Peyer's patch (tissue), 4 donors: ENCODE measurements around the gene ASPG. TPM values are rescaled to one million over a fixed set of nuclear protein-coding genes. Genes with fewer than 3 reads are reported as not detected.

Experiments used
- DNase-seq, 3 donors: peaks; one replicate each; pipeline ENCODE4 v3.0.0-alpha.2; 2017 to 2019
- H3K27ac ChIP-seq, 4 donors: fragments of 200-600 bp; sonication (generic); one replicate each; pipeline ENCODE4 v1.5.1; 2016 to 2019
- H3K27me3 ChIP-seq, 2 donors: fragments of 200-600 bp; sonication (generic); one replicate each; pipeline ENCODE4 v1.5.1; 2019
- H3K36me3 ChIP-seq, 3 donors: fragments of 200-600 bp; sonication (generic); one replicate each; pipeline ENCODE4 v1.5.1; 2016 to 2019
- H3K4me1 ChIP-seq, 4 donors: fragments of 200-600 bp; sonication (generic); one replicate each; pipeline ENCODE4 v1.5.1; 2016 to 2019
- H3K4me3 ChIP-seq, 4 donors: fragments of 200-600 bp; sonication (generic); 1 replicate in 3 of 4; 2 replicates in 1 of 4; pipeline ENCODE4 v1.5.1; 2016 to 2019; ENCODE audit warnings: mild to moderate bottlenecking in 1 of 4
- H3K9me3 ChIP-seq, 4 donors: fragments of 200-600 bp; sonication (generic); one replicate each; pipeline ENCODE4 v1.5.1; 2016 to 2019; ENCODE audit warnings: mild to moderate bottlenecking in 1 of 4
- POLR2A ChIP-seq, 2 donors: fragments of 450-650 bp; IDR thresholded peaks; one replicate each; pipeline ENCODE4 v1.5.1; 2017; ENCODE audit warnings: antibody characterized with exemption in 2 of 2, mild to moderate bottlenecking in 2 of 2, moderate library complexity in 2 of 2
- total RNA-seq, 4 donors: library from RNA; depleted of rRNA; stranded (reverse); fragments of >200 nt; gene quantifications; one replicate each; pipeline ENCODE4 v1.1.0, GENCODE V29; 2016
- TF ChIP-seq, protein P1 (sequence below), 6 experiments: fragments of 450-650 bp in 4 of 6; fragments of 200-600 bp in 2 of 6; sonication (generic) in 1 of 6; IDR thresholded peaks; one replicate each; pipeline ENCODE4 v1.5.1; 2017 to 2019; ENCODE audit warnings: antibody characterized with exemption in 6 of 6, mild to moderate bottlenecking in 3 of 6, moderate library complexity in 1 of 6

The ASPG gene
- total RNA-seq, 4 donors from 2014 or later = 1.2 to 7.4 (median 2.3) TPM; not detected in 1

DNA sequence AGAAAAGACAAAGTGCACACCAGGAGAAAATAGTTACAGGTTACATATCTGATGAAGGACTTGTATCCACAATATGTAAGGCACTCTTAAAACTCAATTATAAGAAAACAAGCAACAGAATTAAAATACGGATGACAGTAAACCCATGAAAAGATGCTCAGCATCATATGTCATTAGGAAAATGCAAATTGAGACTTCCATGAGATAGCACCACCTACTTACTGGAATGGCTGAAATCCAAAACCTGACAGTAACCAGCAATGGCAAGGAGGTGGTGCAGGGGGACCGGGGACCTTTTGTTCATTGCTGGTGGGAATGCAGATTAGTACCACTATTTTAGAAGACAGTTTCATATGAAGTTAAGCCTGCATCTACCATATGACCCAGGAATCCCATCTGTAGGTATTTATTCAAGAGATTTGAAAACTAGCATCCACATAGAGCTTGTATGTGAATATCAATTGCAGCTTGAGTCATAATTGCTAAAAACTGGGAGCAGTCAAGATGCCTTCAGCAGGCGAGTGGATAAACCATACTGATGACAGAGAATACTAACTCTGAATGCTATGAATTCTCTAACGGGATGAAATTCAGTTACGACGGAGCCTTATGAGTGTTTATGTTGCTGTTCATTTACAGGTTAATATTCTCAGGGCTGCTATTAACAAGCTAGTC, 43.9 kb upstream of the ASPG start:
- H3K9me3 ChIP-seq = no peaks in the 10 kb centered on the region
- TF ChIP-seq, protein P1, sequence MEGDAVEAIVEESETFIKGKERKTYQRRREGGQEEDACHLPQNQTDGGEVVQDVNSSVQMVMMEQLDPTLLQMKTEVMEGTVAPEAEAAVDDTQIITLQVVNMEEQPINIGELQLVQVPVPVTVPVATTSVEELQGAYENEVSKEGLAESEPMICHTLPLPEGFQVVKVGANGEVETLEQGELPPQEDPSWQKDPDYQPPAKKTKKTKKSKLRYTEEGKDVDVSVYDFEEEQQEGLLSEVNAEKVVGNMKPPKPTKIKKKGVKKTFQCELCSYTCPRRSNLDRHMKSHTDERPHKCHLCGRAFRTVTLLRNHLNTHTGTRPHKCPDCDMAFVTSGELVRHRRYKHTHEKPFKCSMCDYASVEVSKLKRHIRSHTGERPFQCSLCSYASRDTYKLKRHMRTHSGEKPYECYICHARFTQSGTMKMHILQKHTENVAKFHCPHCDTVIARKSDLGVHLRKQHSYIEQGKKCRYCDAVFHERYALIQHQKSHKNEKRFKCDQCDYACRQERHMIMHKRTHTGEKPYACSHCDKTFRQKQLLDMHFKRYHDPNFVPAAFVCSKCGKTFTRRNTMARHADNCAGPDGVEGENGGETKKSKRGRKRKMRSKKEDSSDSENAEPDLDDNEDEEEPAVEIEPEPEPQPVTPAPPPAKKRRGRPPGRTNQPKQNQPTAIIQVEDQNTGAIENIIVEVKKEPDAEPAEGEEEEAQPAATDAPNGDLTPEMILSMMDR (IDR thresholded peaks at IDR 0.05) = no peak
- no peak for TF ChIP-seq POLR2A (IDR thresholded peaks at IDR 0.05)
- no peaks in the 10 kb centered on the region for H3K27me3 ChIP-seq
- H3K4me1 ChIP-seq = no peaks in the 10 kb centered on the region
- no peak overlapping the region for H3K4me3 ChIP-seq
- DNase-seq = no peak
- no peaks in the 10 kb centered on the region for H3K36me3 ChIP-seq
- H3K27ac ChIP-seq = no peak overlapping the region

DNA sequence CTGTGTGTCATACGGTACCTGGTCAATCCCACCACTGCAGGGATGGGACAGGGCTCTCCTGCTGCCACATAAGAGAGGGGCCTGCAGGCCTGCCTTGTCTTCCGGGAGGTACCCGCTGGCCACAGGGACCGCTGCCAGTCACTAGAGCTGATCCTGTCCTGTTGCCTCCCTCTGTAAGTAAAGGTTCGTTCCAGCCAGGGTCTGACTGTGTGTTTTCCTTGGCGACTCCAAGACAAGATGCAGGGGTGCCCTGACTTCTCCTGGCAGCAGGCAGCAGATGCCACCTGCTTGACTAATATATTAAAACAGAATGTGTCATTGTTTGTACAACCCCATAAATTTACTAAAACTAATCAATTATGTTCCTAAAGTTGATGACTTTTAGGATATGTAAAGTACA, 41.5 kb upstream of the ASPG start:
- no peak for DNase-seq
- TF ChIP-seq, protein P1 (IDR thresholded peaks at IDR 0.05) = no peak
- no peak for TF ChIP-seq POLR2A (IDR thresholded peaks at IDR 0.05)
- H3K4me1 ChIP-seq = no peaks in the 10 kb centered on the region
- H3K4me3 ChIP-seq = no peak overlapping the region
- no peaks in the 10 kb centered on the region for H3K27me3 ChIP-seq
- H3K27ac ChIP-seq = no peak overlapping the region
- H3K9me3 ChIP-seq = no peaks in the 10 kb centered on the region
- H3K36me3 ChIP-seq = no peaks in the 10 kb centered on the region

DNA sequence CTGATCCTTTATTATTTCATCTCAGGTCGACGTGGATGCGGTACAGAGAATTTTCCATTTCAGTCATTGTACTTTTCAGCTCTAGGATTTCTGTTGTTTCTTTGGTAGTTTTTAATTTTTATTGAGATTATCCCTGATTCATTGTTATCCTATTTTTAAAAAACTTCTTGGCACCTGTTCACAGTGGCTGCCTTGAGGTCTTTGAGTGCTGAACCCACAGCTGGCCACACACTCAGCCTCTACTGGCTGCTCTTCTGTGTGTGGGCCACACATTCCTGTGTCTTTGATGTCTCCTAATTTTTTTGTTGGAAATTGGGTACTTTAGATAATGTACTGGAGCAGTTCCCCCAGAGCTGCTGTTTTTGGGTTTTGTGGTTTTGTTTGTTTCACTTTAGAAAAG, 37.7 kb upstream of the ASPG start:
- Histone ChIP-seq H3K4me3 (no peak overlapping the region), H3K9me3 (no peaks in the 10 kb centered on the region), H3K36me3 (no peaks in the 10 kb centered on the region), H3K27me3 (no peaks in the 10 kb centered on the region), H3K27ac (no peak overlapping the region), H3K4me1 (no peaks in the 10 kb centered on the region)
- TF ChIP-seq POLR2A (IDR thresholded peaks at IDR 0.05) = no peak
- TF ChIP-seq, protein P1 (IDR thresholded peaks at IDR 0.05) = no peak
- no peak for DNase-seq

DNA sequence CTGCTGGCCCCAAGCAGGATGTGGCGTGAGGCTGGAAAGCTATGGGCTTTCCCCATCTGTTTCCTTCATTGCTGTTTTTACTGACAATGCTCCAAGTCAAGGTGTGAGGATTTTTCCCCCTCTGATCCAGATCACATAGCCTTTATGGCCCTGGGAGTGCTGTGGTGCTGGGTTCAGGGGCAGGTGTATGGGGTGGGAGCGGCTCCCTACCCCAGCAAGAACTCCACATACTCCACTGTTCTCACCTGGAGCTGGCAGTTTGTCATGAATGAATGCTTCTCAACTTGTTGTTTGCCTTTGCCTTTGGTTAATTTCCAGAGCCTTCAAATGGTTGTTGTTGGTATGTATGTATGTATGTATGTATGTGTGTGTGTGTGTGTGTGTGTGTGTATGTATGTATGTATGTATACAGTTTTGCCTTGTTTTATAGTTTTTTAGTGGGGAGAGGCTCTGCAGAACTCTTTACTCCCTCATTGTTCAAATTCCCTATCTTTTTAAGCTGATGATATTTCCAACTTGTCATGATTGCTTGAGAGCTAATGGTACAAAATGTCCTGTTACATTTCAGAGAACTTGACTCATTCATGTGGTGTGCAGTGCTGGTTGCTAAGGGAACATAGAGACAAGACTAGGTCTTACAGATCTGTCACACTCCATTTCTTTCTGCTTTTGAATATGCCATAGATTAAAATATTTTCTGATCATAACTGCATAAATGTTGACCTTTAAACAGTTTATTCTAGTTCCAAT, 36.6 kb upstream of the ASPG start:
- no peak for DNase-seq
- Histone ChIP-seq H3K36me3 (no peaks in the 10 kb centered on the region), H3K4me1 (no peaks in the 10 kb centered on the region), H3K27ac (no peak overlapping the region), H3K27me3 (no peaks in the 10 kb centered on the region), H3K9me3 (no peaks in the 10 kb centered on the region), H3K4me3 (no peak overlapping the region)
- TF ChIP-seq, protein P1 (IDR thresholded peaks at IDR 0.05) = no peak
- TF ChIP-seq POLR2A (IDR thresholded peaks at IDR 0.05) = no peak

DNA sequence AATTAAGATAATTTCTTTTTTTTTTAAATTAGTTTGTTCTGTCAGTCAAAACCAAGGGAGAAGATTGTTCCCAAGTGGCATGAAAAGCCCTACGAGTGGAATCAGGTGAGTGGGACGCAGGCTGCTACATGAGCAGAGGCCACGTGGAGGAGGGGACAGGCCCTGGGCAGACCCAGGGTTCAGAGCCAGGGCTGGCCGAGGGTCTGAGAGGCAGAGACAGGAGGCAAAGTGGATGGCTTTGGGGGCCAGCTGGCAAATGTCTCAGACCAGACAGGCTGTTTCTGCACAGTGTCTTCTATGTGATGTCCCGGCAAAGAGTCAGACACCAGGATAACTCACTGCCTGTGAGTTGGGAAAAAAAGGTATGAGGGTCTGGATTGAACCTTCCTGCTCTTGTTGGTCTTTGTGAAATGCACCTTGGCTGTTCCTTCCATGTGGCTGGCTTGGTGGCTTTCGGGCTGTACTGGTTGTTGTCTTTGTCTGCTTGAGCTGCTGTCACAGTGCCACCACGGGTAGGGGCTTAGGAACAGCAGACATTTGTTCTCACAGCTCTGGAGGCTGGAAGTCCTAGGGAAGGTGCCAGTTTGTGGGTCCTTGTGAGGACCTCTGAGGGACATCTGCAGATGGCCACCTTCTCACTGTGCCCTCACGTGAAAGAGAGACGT, 35.8 kb upstream of the ASPG start:
- TF ChIP-seq POLR2A (IDR thresholded peaks at IDR 0.05) = no peak
- TF ChIP-seq, protein P1 (IDR thresholded peaks at IDR 0.05) = no peak
- DNase-seq = no peak
- H3K9me3 ChIP-seq = no peaks in the 10 kb centered on the region
- H3K27ac ChIP-seq = no peak overlapping the region
- no peak overlapping the region for H3K4me3 ChIP-seq
- no peaks in the 10 kb centered on the region for H3K4me1 ChIP-seq
- no peaks in the 10 kb centered on the region for H3K27me3 ChIP-seq
- no peaks in the 10 kb centered on the region for H3K36me3 ChIP-seq
